ENCODE data around the gene LAMA5.

Gene LAMA5

GRCh38 chr20:62408640-62409039 is 41.5 kb upstream of the LAMA5 start:
- TF ChIP-seq, protein P1, sequence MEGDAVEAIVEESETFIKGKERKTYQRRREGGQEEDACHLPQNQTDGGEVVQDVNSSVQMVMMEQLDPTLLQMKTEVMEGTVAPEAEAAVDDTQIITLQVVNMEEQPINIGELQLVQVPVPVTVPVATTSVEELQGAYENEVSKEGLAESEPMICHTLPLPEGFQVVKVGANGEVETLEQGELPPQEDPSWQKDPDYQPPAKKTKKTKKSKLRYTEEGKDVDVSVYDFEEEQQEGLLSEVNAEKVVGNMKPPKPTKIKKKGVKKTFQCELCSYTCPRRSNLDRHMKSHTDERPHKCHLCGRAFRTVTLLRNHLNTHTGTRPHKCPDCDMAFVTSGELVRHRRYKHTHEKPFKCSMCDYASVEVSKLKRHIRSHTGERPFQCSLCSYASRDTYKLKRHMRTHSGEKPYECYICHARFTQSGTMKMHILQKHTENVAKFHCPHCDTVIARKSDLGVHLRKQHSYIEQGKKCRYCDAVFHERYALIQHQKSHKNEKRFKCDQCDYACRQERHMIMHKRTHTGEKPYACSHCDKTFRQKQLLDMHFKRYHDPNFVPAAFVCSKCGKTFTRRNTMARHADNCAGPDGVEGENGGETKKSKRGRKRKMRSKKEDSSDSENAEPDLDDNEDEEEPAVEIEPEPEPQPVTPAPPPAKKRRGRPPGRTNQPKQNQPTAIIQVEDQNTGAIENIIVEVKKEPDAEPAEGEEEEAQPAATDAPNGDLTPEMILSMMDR (IDR thresholded peaks at IDR 0.05; ENCODE audit: low read length) = no peak
- no peak for TF ChIP-seq EZH2phosphoT487 (IDR thresholded peaks at IDR 0.05; ENCODE audit: low read length)
- no peak for TF ChIP-seq EZH2 (optimal IDR thresholded peaks at IDR 0.05; ENCODE audit: low read depth, low read length)
- Histone ChIP-seq H3K36me3 (replicated peaks; ENCODE audit: insufficient read depth, low read length) (no peaks in the 10 kb centered on the region), H3K4me3 (ENCODE audit: low read length) (no peak overlapping the region), H3K79me2 (ENCODE audit: low read length) (peaks cover 30% of the 10 kb centered on the region), H3K4me1 (ENCODE audit: low read length) (peaks cover 14% of the 10 kb centered on the region), H3K9me3 (replicated peaks; ENCODE audit: insufficient read depth, low read length) (no peaks in the 10 kb centered on the region), H3K9me2 (replicated peaks; ENCODE audit: insufficient read depth, low read length) (no peaks in the 10 kb centered on the region), H3K27ac (ENCODE audit: low read length) (no peak overlapping the region), H3K4me2 (ENCODE audit: low read depth, low read length) (no peak overlapping the region), H3F3A (ENCODE audit: insufficient read depth, low read length) (no peaks in the 10 kb centered on the region), H3K27me3 (replicated peaks; ENCODE audit: insufficient read depth, low read length) (peaks cover 30% of the 10 kb centered on the region), H3K9ac (ENCODE audit: low read length) (no peak overlapping the region), H2AFZ (ENCODE audit: low read length) (no peak overlapping the region), H4K20me1 (ENCODE audit: insufficient read depth, low read length) (no peaks in the 10 kb centered on the region)
- no peak for DNase-seq

GRCh38 chr20:62408055-62408454 is 40.9 kb upstream of the LAMA5 start:
- Histone ChIP-seq H3K9me3 (replicated peaks; ENCODE audit: insufficient read depth, low read length) (no peaks in the 10 kb centered on the region), H2AFZ (ENCODE audit: low read length) (peak overlapping the region; percentile 96), H3K4me2 (ENCODE audit: low read depth, low read length) (peak overlapping the region; percentile 76; the same call in 1 of the 2 replicates), H3K9me2 (replicated peaks; ENCODE audit: insufficient read depth, low read length) (no peaks in the 10 kb centered on the region), H3K36me3 (replicated peaks; ENCODE audit: insufficient read depth, low read length) (no peaks in the 10 kb centered on the region), H3K4me1 (ENCODE audit: low read length) (peaks cover 14% of the 10 kb centered on the region), H3K79me2 (ENCODE audit: low read length) (peaks cover 30% of the 10 kb centered on the region), H3K4me3 (ENCODE audit: low read length) (no peak overlapping the region), H3K27ac (ENCODE audit: low read length) (no peak overlapping the region), H3K27me3 (replicated peaks; ENCODE audit: insufficient read depth, low read length) (peaks cover 25% of the 10 kb centered on the region), H4K20me1 (ENCODE audit: insufficient read depth, low read length) (no peaks in the 10 kb centered on the region), H3K9ac (ENCODE audit: low read length) (no peak overlapping the region), H3F3A (ENCODE audit: insufficient read depth, low read length) (no peaks in the 10 kb centered on the region)
- DNase-seq = no peak
- TF ChIP-seq, protein P1 (IDR thresholded peaks at IDR 0.05; ENCODE audit: low read length) = no peak
- TF ChIP-seq EZH2phosphoT487 (IDR thresholded peaks at IDR 0.05; ENCODE audit: low read length) (no peak), EZH2 (optimal IDR thresholded peaks at IDR 0.05; ENCODE audit: low read depth, low read length) (no peak)

- DNase-seq = peak; percentile 94
- peaks cover 30% of the 10 kb centered on the region for H3K79me2 ChIP-seq (ENCODE audit: low read length)
- peak within 1 kb of the TSS; percentile 92 for H3K4me3 ChIP-seq (ENCODE audit: low read length)
- H3K9me3 ChIP-seq (replicated peaks; ENCODE audit: insufficient read depth, low read length) = no peaks in the 10 kb centered on the region
- H3K36me3 ChIP-seq (replicated peaks; ENCODE audit: insufficient read depth, low read length) = no peaks in the 10 kb centered on the region
- H2AFZ ChIP-seq (ENCODE audit: low read length) = peak within 1 kb of the TSS; percentile 96
- H3K9ac ChIP-seq (ENCODE audit: low read length) = peak within 1 kb of the TSS; percentile 88
- peak within 1 kb of the TSS; percentile 27; the same call in 1 of the 2 replicates for H3K27ac ChIP-seq (ENCODE audit: low read length)
- peaks cover 14% of the 10 kb centered on the region for H3K4me1 ChIP-seq (ENCODE audit: low read length)
- H3K9me2 ChIP-seq (replicated peaks; ENCODE audit: insufficient read depth, low read length) = no peaks in the 10 kb centered on the region
- peaks cover 18% of the 10 kb centered on the region for H3K27me3 ChIP-seq (replicated peaks; ENCODE audit: insufficient read depth, low read length)
- H4K20me1 ChIP-seq (ENCODE audit: insufficient read depth, low read length) = no peaks in the 10 kb centered on the region
- H3K4me2 ChIP-seq (ENCODE audit: low read depth, low read length) = peak within 1 kb of the TSS; percentile 85
- H3F3A ChIP-seq (ENCODE audit: insufficient read depth, low read length) = no peaks in the 10 kb centered on the region
- TF ChIP-seq, protein P1 (IDR thresholded peaks at IDR 0.05; ENCODE audit: low read length) = no peak
- TF ChIP-seq EZH2 (optimal IDR thresholded peaks at IDR 0.05; ENCODE audit: low read depth, low read length) (no peak), EZH2phosphoT487 (IDR thresholded peaks at IDR 0.05; ENCODE audit: low read length) (no peak)
These were observed 40.3 kb upstream of the LAMA5 start, which contains the start of gene CABLES2 for GRCh38 chr20:62407221-62407992. Gene CABLES2, minus strand, starts transcription at chr20:62407285. Its CDS starts 9 bp downstream, at chr20:62407276.

Data from MM.1S (cell line).